T1000 (cell line): ENCODE data around the gene RRM2.

Source experiments
- DNase-seq: peaks from one replicate; lab custom pipeline; 2025; ENCODE audit warnings: mixed read lengths; lab: John Stamatoyannopoulos, UW

RRM2 gene

DNA sequence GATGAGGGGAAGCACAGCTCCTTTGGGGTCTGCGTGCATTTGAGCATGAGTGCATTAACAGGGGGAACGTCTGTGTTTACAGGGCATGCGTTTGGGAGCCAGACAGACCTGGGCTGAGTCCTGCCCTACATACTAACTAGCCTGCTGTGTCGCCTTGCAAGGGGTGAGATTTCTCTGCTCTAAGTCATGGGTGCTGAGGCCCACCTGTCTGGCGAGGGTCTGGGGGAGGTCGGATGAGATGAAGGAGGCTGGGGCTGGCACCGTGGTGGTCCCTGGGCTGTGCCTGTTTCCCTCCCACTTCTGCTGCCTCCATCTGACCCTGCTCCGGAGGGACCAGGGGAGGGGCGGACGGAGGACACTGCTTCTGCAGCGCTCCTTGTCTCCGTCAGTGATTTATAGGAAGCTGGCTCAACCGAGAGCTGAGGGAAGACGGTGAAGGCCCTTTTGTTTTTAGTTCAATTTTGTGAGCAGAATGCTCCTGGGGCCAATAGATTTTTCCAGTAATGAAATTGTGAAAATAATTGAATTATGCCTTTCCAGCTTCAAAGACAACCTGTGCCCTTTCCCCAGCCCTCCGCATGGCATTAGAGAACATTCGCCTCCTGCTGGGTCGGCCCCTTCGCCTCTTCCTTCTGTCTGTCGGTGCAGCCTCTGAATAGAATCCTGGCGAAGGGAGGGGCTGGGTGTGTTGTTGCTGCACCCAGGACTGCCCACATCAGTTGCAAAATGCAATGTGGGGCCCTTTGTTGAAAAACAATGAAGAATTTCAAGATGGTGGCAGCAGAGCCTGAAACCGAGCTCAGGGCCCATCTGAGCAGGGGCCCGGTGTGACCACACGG, 49.7 kb downstream of the RRM2 start:
- DNase-seq, result no peak

DNA sequence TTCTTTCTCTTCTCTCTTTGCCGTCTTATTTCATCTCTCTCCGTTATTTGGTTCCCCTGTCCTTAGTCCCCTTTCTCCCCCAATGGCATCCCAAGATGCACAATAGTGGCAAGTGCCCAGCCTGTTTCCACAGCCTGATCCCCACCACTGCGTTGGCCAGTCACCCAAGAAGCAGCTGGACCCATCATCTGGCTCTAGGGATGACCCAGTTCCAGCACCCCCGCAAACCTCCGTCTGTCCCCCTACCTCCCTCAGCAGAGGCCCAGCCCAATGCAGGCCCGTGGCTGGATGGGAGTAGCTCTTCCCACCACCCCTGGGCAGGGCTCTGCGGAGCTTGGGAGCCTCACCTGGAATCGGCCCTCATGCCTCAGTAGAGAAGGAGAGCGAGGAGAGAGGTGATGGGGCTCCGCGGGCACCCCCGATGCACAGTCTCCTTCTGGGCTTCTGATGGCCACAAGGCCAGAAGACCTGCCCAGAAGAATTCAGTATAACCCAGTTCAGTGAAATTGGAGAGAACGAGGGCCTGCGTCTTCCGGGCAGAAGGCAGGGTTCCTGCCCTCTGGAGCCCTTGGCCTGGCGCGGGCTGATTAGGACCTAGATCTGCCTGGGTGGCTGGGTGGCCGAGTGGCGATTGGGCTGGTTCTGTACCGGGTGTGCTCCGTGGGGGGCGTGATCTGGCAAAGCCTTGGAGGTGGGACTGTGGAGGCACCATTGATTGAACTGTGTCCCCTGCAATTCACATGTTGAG, 50.9 kb downstream of the RRM2 start:
- DNase-seq, result no peak

DNA sequence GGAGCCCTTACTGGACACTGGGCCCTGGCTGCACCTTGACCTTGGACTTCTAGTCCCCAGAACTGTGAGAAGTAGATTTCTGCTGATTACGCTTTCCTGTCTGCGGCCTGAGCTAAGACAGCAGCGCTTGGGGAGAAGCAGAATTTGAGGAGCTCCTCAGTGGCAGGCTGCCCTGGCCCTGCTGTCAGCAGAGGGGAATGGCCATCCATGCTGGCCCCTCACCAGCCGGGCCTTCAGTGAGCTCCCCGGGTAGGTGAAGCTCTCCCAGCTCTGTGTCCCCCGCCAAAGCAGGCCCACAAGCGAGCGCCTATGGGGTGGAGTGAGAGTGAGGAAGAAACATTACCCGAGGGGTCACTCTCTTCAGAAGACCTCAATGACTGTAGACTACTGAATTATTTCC, 51.6 kb downstream of the RRM2 start:
- DNase-seq, result no peak

DNA sequence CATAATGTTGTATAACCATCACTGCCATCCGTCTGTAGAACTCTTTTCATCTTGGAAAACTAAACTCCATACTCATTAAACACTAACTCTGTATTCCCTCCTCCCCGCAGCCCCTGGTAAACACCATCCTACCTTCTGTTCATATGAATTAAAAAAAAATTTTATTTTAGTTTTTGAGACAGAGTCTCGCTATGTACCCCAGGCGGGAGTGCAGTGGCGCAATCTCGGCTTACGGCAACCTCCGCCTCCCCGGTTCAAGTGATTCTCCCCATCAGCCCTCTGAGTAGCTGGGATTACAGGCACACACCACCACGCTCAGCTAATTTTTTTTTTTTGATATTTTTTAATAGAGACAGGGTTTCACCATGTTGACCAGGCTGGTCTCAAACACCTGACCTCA, 52.9 kb downstream of the RRM2 start:
- DNase-seq, result no peak

DNA sequence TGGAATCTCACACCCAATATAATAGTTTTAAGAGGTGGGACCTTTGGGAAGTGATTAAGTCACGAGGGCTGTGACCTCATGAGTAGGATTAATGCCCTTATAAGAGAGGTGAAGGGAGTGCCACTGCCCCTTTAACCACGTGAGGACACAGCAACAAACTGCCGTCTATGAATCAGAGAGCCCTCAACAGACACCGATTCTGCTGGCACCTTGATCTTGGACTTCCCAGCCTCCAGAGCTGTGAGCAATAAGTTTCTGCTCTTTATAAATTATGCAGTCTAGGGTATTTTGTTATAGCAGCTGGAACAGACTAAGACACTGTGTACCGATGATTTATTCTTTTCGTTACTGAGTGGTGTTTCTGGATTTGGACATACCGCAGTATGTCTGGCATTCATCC, 56.2 kb downstream of the RRM2 start:
- DNase-seq, result no peak

DNA sequence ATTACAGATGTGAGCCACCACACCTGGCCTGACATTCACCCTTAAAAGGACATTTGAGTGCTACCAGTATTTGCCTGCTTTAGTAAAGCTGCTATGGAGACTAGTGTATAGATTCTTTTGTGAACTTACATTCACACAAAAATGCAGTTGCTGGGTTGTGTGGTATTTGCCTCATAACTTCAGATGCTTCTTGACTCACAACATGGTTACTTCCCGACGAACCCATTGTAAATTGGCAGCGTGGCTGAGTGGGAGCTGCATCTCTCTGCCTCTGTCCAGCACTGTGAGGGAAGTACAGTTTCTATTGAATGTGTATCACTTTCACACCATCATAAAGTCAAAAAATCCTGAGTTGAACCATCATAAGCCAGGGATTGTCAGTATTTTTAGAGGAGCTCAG, 56.9 kb downstream of the RRM2 start:
- DNase-seq, result no peak

DNA sequence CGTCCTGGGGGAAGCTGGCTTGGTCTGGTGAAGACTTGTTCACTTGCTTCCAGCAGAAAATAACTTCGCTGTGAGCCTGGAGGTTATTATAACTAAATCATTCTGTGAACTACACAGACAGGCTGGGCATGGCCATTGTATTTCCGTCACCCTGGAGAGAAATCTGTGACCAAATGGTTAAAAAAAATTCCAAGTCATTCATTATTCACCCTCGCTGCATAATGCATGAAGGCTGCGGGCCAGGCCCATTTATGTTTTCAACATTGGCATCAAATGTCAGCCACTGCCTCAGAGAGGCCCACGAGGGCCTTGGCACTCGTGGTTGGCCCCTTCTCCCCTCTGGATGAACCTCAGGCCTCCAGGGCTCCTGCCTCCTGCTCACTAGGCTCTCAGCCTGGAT, 57.7 kb downstream of the RRM2 start:
- DNase-seq, result no peak
